ENCODE measurements around the gene AFG1L. TPM values are rescaled to one million over a fixed set of nuclear protein-coding genes. Genes with fewer than 3 reads are reported as not detected.

Gene AFG1L
- total RNA-seq, 2 donors from 2014 or later, result 10.5 to 11.1 TPM

- Mint-ChIP-seq H3K9me3 (no peaks in the 10 kb centered on the region), H3K27ac (no peak overlapping the region), H3K4me1 (no peaks in the 10 kb centered on the region), H3K36me3 (ENCODE audit: low read depth) (no peaks in the 10 kb centered on the region), H3K4me3 (no peak overlapping the region), H3K27me3 (ENCODE audit: insufficient read depth) (no peaks in the 10 kb centered on the region)
- peaks cover 4% of the 10 kb centered on the region for H3K4me1 ChIP-seq (ENCODE audit: control insufficient read depth, insufficient read depth, low read length)
- H3K4me3 ChIP-seq (ENCODE audit: low read length), result no peak overlapping the region
- H3K36me3 ChIP-seq (ENCODE audit: control insufficient read depth, insufficient read depth, low read length), result no peaks in the 10 kb centered on the region
- H3K27ac ChIP-seq (ENCODE audit: low read depth, low read length), result no peak overlapping the region
- no peaks in the 10 kb centered on the region for H3K27me3 ChIP-seq (ENCODE audit: control insufficient read depth, insufficient read depth, low read length, poor library complexity, severe bottlenecking)
- H3K9ac ChIP-seq (ENCODE audit: extremely low read depth, low read length, poor library complexity, severe bottlenecking), result no peak overlapping the region
- no peak for TF ChIP-seq CTCF (conservative IDR thresholded peaks at IDR 0.05)
- no peak for DNase-seq
- WGBS, 2 experiments (ENCODE audit: insufficient coverage in 1 of 2, insufficient read length in 1 of 2), result 85 to 100% methylated on average over 1 of the region's 1 CpG
- no peaks in the 10 kb centered on the region for H3K9me3 ChIP-seq (ENCODE audit: control insufficient read depth, low read length)
Measured at GRCh38 chr6:108455688-108456087, 160.8 kb downstream of the AFG1L start.

DNA sequence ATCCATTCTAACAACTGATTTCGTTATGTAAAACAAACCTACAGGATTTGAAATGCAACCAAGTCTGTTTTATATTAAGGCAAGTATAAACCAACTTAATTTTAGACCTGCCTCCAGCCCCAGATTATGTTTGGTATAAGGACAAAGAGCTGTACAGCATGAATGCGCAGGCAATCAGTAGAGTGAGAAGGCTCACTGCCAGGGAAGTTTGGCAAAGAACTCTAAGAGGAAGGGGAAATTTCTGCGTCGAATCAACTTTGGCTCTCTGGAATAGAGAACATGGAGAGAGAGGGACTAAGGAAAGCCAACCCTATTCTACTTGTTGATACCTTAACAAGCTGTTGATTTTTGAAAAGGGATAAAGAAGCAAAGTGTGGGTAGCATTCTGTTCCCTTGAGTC lies 168.9 kb downstream of the AFG1L start:
- WGBS, 2 experiments (ENCODE audit: insufficient coverage in 1 of 2, insufficient read length in 1 of 2), result 86 to 97% methylated on average over 3 of the region's 4 CpGs
- Histone ChIP-seq H3K4me3 (ENCODE audit: low read length) (no peak overlapping the region), H3K9ac (ENCODE audit: extremely low read depth, low read length, poor library complexity, severe bottlenecking) (no peak overlapping the region), H3K4me1 (ENCODE audit: control insufficient read depth, insufficient read depth, low read length) (peaks cover 5% of the 10 kb centered on the region), H3K27me3 (ENCODE audit: control insufficient read depth, insufficient read depth, low read length, poor library complexity, severe bottlenecking) (no peaks in the 10 kb centered on the region), H3K9me3 (ENCODE audit: control insufficient read depth, low read length) (no peaks in the 10 kb centered on the region), H3K27ac (ENCODE audit: low read depth, low read length) (no peak overlapping the region), H3K36me3 (ENCODE audit: control insufficient read depth, insufficient read depth, low read length) (no peaks in the 10 kb centered on the region)
- Mint-ChIP-seq H3K9me3 (no peaks in the 10 kb centered on the region), H3K27me3 (ENCODE audit: insufficient read depth) (no peaks in the 10 kb centered on the region), H3K36me3 (ENCODE audit: low read depth) (no peaks in the 10 kb centered on the region), H3K4me1 (peaks cover 16% of the 10 kb centered on the region), H3K4me3 (no peak overlapping the region), H3K27ac (no peak overlapping the region)
- no peak for TF ChIP-seq CTCF (conservative IDR thresholded peaks at IDR 0.05)
- DNase-seq, result no peak

DNA sequence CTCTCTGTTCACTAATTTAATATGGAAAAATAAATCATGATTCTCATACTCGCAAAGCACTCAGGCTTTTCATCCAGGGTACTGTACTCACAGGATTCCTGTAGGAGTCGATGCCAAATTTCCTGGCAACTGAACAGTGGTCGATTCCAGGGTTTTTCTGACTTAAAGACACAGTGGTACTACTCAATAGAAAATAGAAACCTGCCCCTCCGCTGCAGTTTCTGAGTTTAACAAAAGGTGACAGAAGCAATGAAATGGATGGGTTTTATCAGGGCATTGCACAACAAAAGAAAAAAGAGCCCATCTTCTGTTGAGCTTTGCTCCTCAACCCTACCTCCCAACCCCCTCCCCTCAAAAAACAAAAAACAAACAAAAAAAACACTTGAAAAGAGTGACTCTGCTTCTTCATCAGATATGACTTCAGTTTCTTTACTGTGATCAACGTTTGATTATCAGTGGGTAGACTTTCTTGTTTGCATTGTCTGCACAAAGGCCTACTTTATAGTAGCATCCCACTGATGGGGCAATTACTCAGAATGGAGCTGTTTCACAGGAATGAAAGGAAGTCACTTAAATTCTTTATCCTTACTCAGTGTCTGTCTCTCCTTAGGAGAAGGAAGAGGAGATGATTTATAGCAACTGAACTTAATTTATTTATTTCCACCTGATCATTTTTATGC lies 169.7 kb downstream of the AFG1L start:
- no peak for TF ChIP-seq CTCF (conservative IDR thresholded peaks at IDR 0.05)
- Histone ChIP-seq H3K9me3 (ENCODE audit: control insufficient read depth, low read length) (no peaks in the 10 kb centered on the region), H3K36me3 (ENCODE audit: control insufficient read depth, insufficient read depth, low read length) (no peaks in the 10 kb centered on the region), H3K9ac (ENCODE audit: extremely low read depth, low read length, poor library complexity, severe bottlenecking) (no peak overlapping the region), H3K27me3 (ENCODE audit: control insufficient read depth, insufficient read depth, low read length, poor library complexity, severe bottlenecking) (no peaks in the 10 kb centered on the region), H3K4me3 (ENCODE audit: low read length) (no peak overlapping the region), H3K4me1 (ENCODE audit: control insufficient read depth, insufficient read depth, low read length) (peaks cover 5% of the 10 kb centered on the region), H3K27ac (ENCODE audit: low read depth, low read length) (no peak overlapping the region)
- no peak overlapping the region for H3K4me3 Mint-ChIP-seq
- WGBS, 2 experiments (ENCODE audit: insufficient coverage in 1 of 2, insufficient read length in 1 of 2), result 74 to 84% methylated on average over 3 to 5 of the region's 5 CpGs
- no peaks in the 10 kb centered on the region for H3K36me3 Mint-ChIP-seq (ENCODE audit: low read depth)
- DNase-seq, result no peak
- no peaks in the 10 kb centered on the region for H3K9me3 Mint-ChIP-seq
- no peaks in the 10 kb centered on the region for H3K27me3 Mint-ChIP-seq (ENCODE audit: insufficient read depth)
- peaks cover 16% of the 10 kb centered on the region for H3K4me1 Mint-ChIP-seq
- H3K27ac Mint-ChIP-seq, result no peak overlapping the region

All from endodermal cell (in vitro differentiated cells).